Thymus (tissue), 11 donors: ENCODE data around the gene BBX. TPM values are rescaled to one million over a fixed set of nuclear protein-coding genes. Genes with fewer than 3 reads are reported as not detected.

Experiments
- DNase-seq, 9 donors: peaks; one replicate each; pipeline ENCODE4 v3.0.0-alpha.2; 2013; ENCODE audit warnings: low spot score in 9 of 9, low read depth in 6 of 9, missing footprints in 1 of 9
- H3K27ac ChIP-seq, 2 donors: one replicate each; pipeline ENCODE4 v1.5.1; 2013; ENCODE audit warnings: control low read depth in 1 of 2, low read depth in 1 of 2, low read length in 1 of 2, mild to moderate bottlenecking in 1 of 2, moderate library complexity in 1 of 2
- H3K27me3 ChIP-seq, 2 donors: one replicate each; pipeline ENCODE4 v1.5.1; 2013; ENCODE audit warnings: low read length in 1 of 2; ENCODE audit not compliant: control insufficient read depth in 2 of 2, insufficient read depth in 1 of 2
- H3K36me3 ChIP-seq, 2 donors: one replicate each; pipeline ENCODE4 v1.5.1; 2013; ENCODE audit warnings: low read length in 1 of 2, mild to moderate bottlenecking in 1 of 2, moderate library complexity in 1 of 2; ENCODE audit not compliant: control insufficient read depth in 2 of 2, insufficient read depth in 2 of 2
- H3K4me1 ChIP-seq, 2 donors: one replicate each; pipeline ENCODE4 v1.5.1; 2013; ENCODE audit warnings: low read length in 2 of 2; ENCODE audit not compliant: control insufficient read depth in 2 of 2, insufficient read depth in 2 of 2
- H3K4me3 ChIP-seq, 2 donors: one replicate each; pipeline ENCODE4 v1.5.1; 2013; ENCODE audit warnings: low read length in 2 of 2, control low read depth in 1 of 2, mild to moderate bottlenecking in 1 of 2
- H3K9me3 ChIP-seq, 2 donors: one replicate each; pipeline ENCODE4 v1.5.1; 2013; ENCODE audit warnings: low read length in 1 of 2, mild to moderate bottlenecking in 1 of 2; ENCODE audit not compliant: control insufficient read depth in 2 of 2, insufficient read depth in 1 of 2
- WGBS: extraction: QIAGEN DNeasy Blood & Tissue Kit; methylation state at CpG from one replicate; pipeline ENCODE4 v1.1.7; 2013; 5-methylcytosine and 5-hydroxymethylcytosine counted together
- polyA plus RNA-seq: library from polyadenylated mRNA; stranded (reverse); fragments of 200-250 nt; gene quantifications from one replicate; pipeline ENCODE4 v1.2.3, GENCODE V29; 2013
- total RNA-seq: library from RNA; stranded (reverse); fragments of 120-200 nt; gene quantifications from one replicate; pipeline ENCODE4 v1.2.4, GENCODE V29; 2013
- donor health status: healthy.

Gene BBX
- total and polyA plus RNA-seq, 2 donors = 8.9 to 31.3 TPM

DNA sequence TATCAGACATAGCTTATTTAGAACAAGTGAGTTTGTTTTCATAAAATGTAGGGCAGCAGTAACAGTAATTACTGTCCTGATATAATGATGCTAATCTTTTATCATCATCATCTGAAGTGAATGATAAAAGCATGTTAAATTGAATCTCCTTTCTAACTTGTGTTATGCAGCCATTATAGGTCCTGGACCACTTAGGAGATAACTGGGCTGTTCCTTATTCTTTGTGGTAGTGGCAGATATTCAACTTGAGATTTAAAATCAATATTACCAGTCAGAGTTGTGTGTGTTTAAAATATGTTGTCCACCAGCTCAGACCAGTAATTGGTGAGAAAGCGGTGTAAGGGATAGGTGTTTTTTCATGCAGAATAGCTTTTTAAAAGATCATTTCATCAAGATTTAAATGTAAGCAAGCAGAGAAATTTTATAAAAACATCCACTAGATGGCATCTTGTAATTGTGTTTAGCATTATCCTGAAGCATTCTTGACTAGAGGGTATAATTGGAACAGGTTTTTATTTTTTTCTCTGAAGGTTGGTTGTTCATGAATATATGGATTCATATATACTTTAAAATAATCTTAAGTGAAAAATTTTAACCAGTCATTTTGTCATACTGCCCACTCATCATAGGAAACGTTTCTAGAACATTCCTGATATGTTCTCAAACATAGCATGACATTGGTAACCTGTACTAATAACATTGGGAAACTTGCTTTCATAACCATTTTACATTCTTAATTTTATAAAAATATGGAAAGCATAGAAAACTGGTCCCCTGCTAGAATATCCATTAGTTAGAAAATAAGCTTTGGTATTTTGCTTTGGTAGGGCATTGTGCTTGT lies 153.9 kb downstream of the BBX start:
- peak in 3 of 9 donors; percentile 21 to 59 (median 26) for DNase-seq
- Histone ChIP-seq H3K27ac (no peak overlapping the region), H3K36me3 (no peaks in the 10 kb centered on the region), H3K4me1 (peaks cover 0 to 3% of the 10 kb centered on the region in 2 donors), H3K27me3 (no peaks in the 10 kb centered on the region), H3K9me3 (no peaks in the 10 kb centered on the region), H3K4me3 (no peak overlapping the region)
- 97% methylated on average over 2 of the region's 2 CpGs for WGBS

DNA sequence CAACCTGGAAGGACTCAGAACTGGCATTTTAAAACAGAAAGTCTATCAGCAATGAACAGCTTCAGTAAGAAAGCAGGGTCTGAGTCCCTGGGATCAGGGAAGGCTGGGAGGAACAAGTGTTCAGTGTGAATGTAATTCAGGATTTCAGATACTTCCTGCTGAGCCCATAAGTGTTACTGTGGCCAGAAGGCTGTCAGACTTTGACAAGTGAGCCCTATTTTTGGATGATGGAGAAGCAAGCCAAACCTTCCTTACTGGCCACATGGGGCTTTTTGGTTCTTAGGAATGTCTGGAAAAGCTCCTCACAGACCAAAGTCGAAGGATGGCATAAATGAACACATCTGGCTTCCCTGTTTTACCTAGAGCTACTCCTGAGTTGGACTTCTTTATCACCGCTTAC lies 157.2 kb downstream of the BBX start:
- WGBS = 90% methylated on average over 2 of the region's 2 CpGs
- Histone ChIP-seq H3K9me3 (no peaks in the 10 kb centered on the region), H3K4me3 (no peak overlapping the region), H3K27me3 (no peaks in the 10 kb centered on the region), H3K4me1 (peaks cover 6 to 9% of the 10 kb centered on the region in 2 donors), H3K36me3 (no peaks in the 10 kb centered on the region), H3K27ac (no peak overlapping the region)
- DNase-seq = no peak

DNA sequence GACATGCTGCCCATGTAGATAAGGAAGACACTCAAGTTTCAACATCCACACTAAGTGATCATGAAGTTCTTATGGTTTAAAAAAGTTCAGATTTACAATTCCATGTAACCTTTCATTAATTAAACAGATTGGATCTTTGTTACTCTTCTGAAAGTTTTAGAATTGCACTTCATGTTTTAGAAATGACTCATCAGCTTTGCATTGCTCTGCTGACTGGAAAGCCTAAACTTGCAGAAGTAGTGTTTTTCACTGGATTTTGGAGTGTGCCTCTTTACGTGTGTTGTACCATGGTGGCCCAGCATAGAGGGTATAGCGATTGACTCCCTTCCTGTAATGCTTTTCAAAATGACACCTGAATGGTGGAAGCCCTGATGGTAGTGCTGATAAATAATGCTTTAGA lies 157.9 kb downstream of the BBX start:
- no peaks in the 10 kb centered on the region for H3K36me3 ChIP-seq
- no peak for DNase-seq
- no peaks in the 10 kb centered on the region for H3K9me3 ChIP-seq
- 95% methylated on average over 2 of the region's 2 CpGs for WGBS
- no peak overlapping the region for H3K4me3 ChIP-seq
- no peaks in the 10 kb centered on the region for H3K27me3 ChIP-seq
- no peak overlapping the region for H3K27ac ChIP-seq
- peaks cover 6 to 9% of the 10 kb centered on the region in 2 donors for H3K4me1 ChIP-seq

DNA sequence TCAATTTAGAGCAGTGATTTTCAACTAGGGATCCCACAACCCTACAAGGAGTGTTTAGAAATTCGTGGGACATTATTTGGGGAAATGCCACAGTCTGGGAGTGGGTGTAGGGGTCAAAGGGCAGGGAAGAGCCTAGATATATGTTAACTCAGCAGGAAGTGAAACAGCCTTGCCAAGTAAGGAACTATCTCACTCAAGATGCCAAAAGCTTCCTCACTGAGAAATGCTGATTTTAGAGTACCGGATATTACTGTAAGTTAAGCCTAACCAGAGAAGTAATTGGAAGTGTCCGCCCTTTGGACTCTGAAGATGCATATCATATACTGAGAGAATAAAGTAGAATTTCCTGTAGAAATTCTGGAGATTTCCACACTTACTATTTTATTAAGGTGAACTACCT lies 158.6 kb downstream of the BBX start:
- WGBS = 94% methylated on average over 3 of the region's 3 CpGs
- DNase-seq = no peak
- no peak overlapping the region for H3K4me3 ChIP-seq
- H3K27me3 ChIP-seq = no peaks in the 10 kb centered on the region
- no peaks in the 10 kb centered on the region for H3K36me3 ChIP-seq
- H3K4me1 ChIP-seq = peaks cover 6 to 9% of the 10 kb centered on the region in 2 donors
- H3K27ac ChIP-seq = no peak overlapping the region
- H3K9me3 ChIP-seq = no peaks in the 10 kb centered on the region

DNA sequence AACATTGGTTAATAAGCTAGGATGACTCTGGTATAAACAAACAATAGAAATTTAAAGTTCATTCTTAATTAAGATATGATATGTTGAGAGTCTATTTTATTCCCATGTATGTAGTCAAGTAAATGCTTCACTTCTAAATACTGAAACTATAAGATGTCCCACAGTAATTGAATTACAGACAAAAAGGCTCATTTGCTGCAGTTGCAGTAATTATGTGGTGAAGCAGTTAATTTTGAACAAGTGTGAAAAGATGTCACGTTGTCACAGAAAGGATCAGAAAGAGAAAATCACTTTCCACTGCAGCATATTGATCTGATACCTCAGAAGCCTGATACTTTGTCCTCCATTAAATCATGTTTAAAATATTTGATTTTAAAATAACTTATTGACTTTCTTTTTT lies 159.8 kb downstream of the BBX start:
- Histone ChIP-seq H3K27me3 (no peaks in the 10 kb centered on the region), H3K36me3 (no peaks in the 10 kb centered on the region), H3K9me3 (no peaks in the 10 kb centered on the region), H3K4me3 (no peak overlapping the region), H3K27ac (no peak overlapping the region), H3K4me1 (peaks cover 6 to 9% of the 10 kb centered on the region in 2 donors)
- 94% methylated on average over 1 of the region's 1 CpG for WGBS
- no peak for DNase-seq

DNA sequence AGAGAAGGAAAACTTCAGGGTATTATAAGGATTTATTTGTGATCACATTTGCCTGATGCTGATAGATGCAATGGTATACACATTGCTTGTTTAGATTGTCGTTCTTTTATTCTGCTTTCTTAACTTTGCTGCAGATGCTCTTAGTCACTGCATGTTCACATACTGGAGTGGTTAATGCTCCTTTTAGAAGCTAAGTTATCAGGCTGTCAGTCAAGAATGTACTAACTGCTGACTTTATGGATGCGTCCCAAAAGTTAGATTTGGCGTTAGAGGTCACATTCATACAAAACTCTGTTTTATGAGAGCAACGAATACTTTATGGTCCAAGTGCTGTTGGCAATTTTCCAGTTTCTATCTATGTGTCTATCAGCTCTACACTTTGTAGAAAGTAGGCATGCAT lies 160.7 kb downstream of the BBX start:
- no peaks in the 10 kb centered on the region for H3K27me3 ChIP-seq
- no peak overlapping the region for H3K27ac ChIP-seq
- H3K9me3 ChIP-seq = no peaks in the 10 kb centered on the region
- H3K4me3 ChIP-seq = no peak overlapping the region
- WGBS = 95% methylated on average over 4 of the region's 4 CpGs
- H3K4me1 ChIP-seq = peaks cover 6 to 9% of the 10 kb centered on the region in 2 donors
- no peaks in the 10 kb centered on the region for H3K36me3 ChIP-seq
- DNase-seq = no peak

DNA sequence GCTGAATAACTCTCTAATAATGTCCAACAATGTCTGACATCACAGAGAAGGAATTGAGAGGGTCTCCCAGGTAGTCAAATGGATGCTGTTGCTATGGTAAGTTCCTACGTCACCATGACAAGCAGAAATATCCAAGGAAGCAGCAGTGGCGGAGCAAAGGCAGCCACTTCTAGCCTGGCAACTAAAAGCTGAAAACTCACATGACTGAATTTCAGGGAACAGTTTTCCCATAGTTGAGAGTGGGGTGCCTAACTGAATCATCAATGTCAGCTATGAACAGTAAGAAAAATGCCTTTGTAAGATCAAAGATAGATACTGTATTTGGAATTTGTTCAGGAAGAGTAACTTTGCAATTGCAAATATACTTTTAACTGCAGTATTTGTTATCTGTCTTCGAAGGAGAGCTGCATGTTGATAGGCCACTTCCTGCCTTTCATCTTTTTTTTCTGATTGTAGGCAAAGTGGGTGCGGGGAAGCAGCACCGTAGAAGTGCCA lies 161.7 kb downstream of the BBX start:
- Histone ChIP-seq H3K4me1 (peaks cover 6 to 9% of the 10 kb centered on the region in 2 donors), H3K27ac (no peak overlapping the region)

DNA sequence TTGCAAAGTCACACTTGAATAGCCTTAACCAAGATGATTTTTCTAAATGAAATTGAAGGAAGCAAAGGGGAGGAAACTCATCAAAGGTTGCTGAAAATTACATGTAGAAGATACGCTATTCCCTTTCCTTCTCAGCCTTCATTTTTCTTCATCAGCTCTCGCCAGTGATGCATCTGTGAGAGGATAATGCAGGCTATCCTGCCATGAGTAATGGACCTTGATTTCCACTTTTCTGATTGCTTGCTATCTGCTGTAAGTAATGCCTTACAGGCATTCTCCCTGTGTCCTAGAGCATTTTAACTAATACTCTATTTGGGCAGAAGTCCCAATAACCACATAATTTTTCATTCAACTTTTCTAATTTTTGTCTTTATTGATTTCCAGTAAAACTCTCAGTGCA lies 162.6 kb downstream of the BBX start:
- Histone ChIP-seq H3K36me3 (no peaks in the 10 kb centered on the region), H3K4me1 (peaks cover 6 to 9% of the 10 kb centered on the region in 2 donors), H3K4me3 (no peak overlapping the region), H3K9me3 (no peaks in the 10 kb centered on the region), H3K27me3 (no peaks in the 10 kb centered on the region), H3K27ac (no peak overlapping the region)
- no peak for DNase-seq
- 92% methylated on average over 2 of the region's 2 CpGs for WGBS

More for the DNA sequence above, 161.7 kb downstream of the BBX start:
- H3K36me3 ChIP-seq = no peaks in the 10 kb centered on the region
- H3K4me3 ChIP-seq = no peak overlapping the region
- no peaks in the 10 kb centered on the region for H3K27me3 ChIP-seq
- DNase-seq = peak in 7 of 9 donors; percentile 26 to 78 (median 46)
- WGBS = 37% methylated on average over 5 of the region's 5 CpGs
- no peaks in the 10 kb centered on the region for H3K9me3 ChIP-seq

DNA sequence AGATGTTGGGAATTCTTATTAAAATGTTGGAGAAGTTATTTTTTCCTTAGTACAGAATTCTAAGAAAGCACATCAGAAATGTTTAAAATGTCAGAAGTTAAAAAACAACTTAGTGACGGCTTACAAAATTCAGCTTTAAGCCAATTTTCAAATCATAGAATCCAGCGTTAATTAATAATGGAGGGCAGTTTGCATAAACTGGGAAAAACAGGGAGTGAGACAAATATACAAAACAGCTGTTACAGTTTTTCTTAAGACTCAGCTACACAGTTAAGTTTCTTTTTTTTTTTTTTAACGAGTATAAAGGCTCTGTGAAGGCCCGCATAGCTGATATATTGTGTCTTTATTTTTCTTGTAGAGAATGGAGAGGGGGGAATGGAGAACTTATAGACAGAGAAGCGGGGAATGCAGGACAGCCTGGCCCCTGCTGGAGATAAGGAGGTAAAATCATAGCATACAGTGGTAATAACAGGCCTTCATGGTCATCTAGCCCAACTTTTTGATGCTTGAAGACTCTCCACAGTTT lies 164.4 kb downstream of the BBX start:
- Histone ChIP-seq H3K4me1 (peaks cover 6 to 9% of the 10 kb centered on the region in 2 donors), H3K27ac (no peak overlapping the region), H3K4me3 (no peak overlapping the region), H3K36me3 (no peaks in the 10 kb centered on the region), H3K27me3 (no peaks in the 10 kb centered on the region), H3K9me3 (no peaks in the 10 kb centered on the region)
- no peak for DNase-seq
- WGBS = 98% methylated on average over 5 of the region's 5 CpGs
